ENCODE results near the gene AGAP2.

The AGAP2 gene

DNA sequence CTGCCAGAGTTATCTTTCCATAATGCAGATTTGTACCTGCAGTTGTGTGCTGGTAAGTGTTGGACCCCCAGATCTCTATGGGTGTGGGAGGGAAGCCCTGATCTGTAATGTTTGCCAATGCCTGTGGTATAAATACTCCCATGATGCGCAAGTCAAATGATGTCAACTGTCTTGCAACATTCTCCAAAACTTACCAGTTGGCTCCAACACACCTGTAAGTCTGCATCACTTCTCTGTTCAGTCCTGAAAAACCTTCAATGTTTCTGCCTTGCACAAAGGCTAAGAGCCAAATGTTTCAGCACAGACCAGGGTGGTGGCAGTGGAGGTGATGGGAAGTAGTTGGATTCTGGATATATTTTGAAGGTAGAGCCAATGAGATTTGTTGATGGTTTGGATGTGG, 41.5 kb downstream of the AGAP2 start (continued):
- no peak for TF ChIP-seq ZNF391 (tag by site-specific recombination; IDR thresholded peaks at IDR 0.05; ENCODE audit: borderline replicate concordance, low read depth)
- TF ChIP-seq, protein P1, sequence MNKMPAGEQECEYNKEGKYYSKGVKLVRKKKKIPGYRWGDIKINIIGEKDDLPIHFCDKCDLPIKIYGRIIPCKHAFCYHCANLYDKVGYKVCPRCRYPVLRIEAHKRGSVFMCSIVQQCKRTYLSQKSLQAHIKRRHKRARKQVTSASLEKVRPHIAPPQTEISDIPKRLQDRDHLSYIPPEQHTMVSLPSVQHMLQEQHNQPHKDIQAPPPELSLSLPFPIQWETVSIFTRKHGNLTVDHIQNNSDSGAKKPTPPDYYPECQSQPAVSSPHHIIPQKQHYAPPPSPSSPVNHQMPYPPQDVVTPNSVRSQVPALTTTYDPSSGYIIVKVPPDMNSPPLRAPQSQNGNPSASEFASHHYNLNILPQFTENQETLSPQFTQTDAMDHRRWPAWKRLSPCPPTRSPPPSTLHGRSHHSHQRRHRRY (tag by site-specific recombination; IDR thresholded peaks at IDR 0.05): no peak
- no peak for TF ChIP-seq ZNF121 (tag by site-specific recombination; IDR thresholded peaks at IDR 0.05)
- no peak for TF ChIP-seq KLF8 (tag by site-specific recombination; IDR thresholded peaks at IDR 0.05)

DNA sequence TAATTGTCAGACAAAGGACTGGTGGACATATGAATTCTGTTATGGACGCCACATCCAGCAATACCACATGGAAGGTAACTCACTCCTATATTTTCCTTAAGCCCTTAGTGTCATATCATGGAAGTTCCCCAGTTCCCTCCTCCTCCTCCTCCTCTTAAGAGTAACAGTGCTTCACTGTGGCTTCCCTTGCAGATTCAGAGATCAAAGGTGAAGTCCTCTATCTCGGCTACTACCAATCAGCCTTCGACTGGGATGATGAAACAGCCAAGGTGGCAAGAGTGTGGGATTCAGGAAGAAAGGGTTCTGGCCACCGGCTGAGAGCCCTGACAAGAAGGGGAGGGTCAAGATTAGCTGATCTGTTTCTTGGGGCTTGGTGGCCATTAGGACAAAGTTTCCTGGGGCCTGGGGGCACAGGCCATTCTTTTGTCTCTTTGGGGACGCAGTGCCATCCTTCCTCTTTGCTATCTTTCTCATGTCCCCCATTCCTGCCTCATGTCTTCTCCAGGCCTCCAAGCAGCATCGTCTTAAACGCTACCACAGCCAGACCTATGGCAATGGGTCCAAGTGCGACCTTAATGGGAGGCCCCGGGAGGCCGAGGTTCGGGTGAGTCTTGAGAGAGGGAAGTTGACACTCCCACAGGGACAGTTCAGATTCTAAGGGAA, 42.6 kb downstream of the AGAP2 start:
- H3K4me1 ChIP-seq (ENCODE audit: control insufficient read depth, insufficient read depth, low read length): peaks cover 3% of the 10 kb centered on the region; the same call in 1 of the 2 replicates
- no peaks in the 10 kb centered on the region for H3K9me3 ChIP-seq (ENCODE audit: control insufficient read depth, insufficient read depth, low read depth, low read length)
- ChIA-PET CTCF (no interaction called here), POLR2A (no interaction called here)
- H3K4me3 ChIP-seq (ENCODE audit: low read depth, low read length): no peak overlapping the region
- H3K36me3 ChIP-seq (ENCODE audit: control insufficient read depth in 2 of 2, insufficient read depth in 1 of 2, low read length in 2 of 2): peaks cover 5 to 35% of the 10 kb centered on the region in 2 experiments
- TF ChIP-seq ZNF624 (tag by site-specific recombination; IDR thresholded peaks at IDR 0.05): no peak
- TF ChIP-seq ZNF202 (tag by site-specific recombination; IDR thresholded peaks at IDR 0.05; ENCODE audit: borderline replicate concordance): no peak
- TF ChIP-seq MYNN (tag by site-specific recombination; IDR thresholded peaks at IDR 0.05; ENCODE audit: borderline replicate concordance): no peak
- no peak for TF ChIP-seq ZNF433 (tag by site-specific recombination; IDR thresholded peaks at IDR 0.05; ENCODE audit: low read depth)
- TF ChIP-seq REPIN1 (tag by site-specific recombination; IDR thresholded peaks at IDR 0.05; ENCODE audit: low read depth): no peak
- no peak for TF ChIP-seq ZNF549 (tag by site-specific recombination; IDR thresholded peaks at IDR 0.05)
- TF ChIP-seq, protein P1 (tag by site-specific recombination; IDR thresholded peaks at IDR 0.05): no peak
- TF ChIP-seq ZNF623 (tag by site-specific recombination; IDR thresholded peaks at IDR 0.05): no peak
- TF ChIP-seq ZNF16 (tag by site-specific recombination; IDR thresholded peaks at IDR 0.05; ENCODE audit: low read depth): no peak
- TF ChIP-seq ZNF776 (tag by site-specific recombination; IDR thresholded peaks at IDR 0.05; ENCODE audit: borderline replicate concordance): no peak
- TF ChIP-seq ZNF561 (tag by site-specific recombination; IDR thresholded peaks at IDR 0.05; ENCODE audit: borderline replicate concordance): no peak
- no peak for TF ChIP-seq ZNF530 (tag by site-specific recombination; IDR thresholded peaks at IDR 0.05; ENCODE audit: low read depth)
- TF ChIP-seq ZNF600 (tag by site-specific recombination; IDR thresholded peaks at IDR 0.05): no peak
- TF ChIP-seq, protein P2, sequence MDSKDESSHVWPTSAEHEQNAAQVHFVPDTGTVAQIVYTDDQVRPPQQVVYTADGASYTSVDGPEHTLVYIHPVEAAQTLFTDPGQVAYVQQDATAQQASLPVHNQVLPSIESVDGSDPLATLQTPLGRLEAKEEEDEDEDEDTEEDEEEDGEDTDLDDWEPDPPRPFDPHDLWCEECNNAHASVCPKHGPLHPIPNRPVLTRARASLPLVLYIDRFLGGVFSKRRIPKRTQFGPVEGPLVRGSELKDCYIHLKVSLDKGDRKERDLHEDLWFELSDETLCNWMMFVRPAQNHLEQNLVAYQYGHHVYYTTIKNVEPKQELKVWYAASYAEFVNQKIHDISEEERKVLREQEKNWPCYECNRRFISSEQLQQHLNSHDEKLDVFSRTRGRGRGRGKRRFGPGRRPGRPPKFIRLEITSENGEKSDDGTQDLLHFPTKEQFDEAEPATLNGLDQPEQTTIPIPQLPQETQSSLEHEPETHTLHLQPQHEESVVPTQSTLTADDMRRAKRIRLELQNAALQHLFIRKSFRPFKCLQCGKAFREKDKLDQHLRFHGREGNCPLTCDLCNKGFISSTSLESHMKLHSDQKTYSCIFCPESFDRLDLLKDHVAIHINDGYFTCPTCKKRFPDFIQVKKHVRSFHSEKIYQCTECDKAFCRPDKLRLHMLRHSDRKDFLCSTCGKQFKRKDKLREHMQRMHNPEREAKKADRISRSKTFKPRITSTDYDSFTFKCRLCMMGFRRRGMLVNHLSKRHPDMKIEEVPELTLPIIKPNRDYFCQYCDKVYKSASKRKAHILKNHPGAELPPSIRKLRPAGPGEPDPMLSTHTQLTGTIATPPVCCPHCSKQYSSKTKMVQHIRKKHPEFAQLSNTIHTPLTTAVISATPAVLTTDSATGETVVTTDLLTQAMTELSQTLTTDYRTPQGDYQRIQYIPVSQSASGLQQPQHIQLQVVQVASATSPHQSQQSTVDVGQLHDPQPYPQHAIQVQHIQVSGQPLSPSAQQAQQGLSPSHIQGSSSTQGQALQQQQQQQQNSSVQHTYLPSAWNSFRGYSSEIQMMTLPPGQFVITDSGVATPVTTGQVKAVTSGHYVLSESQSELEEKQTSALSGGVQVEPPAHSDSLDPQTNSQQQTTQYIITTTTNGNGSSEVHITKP (tag by site-specific recombination; IDR thresholded peaks at IDR 0.05): no peak
- no peak for TF ChIP-seq ZNF404 (tag by site-specific recombination; IDR thresholded peaks at IDR 0.05)
- no peak for TF ChIP-seq ZNF366 (tag by site-specific recombination; conservative IDR thresholded peaks at IDR 0.05)
- no peak overlapping the region for H3K27ac ChIP-seq (ENCODE audit: extremely low read depth, low read depth, low read length)
